IMR-90 (cell line): Measurements from ENCODE around the gene DUS1L. TPM values are rescaled to one million over a fixed set of nuclear protein-coding genes. Genes with fewer than 3 reads are reported as not detected.

Experiments used
- ATAC-seq: fragments of 200-7000 bp; cut with Tn5 transposase; 2 replicates; pipeline ENCODE4 v1.9.1; 2020; ENCODE audit warnings: low read depth, mild to moderate bottlenecking, moderate library complexity
- BruUV-seq: library from RNA; stranded (reverse); fragments of 400-500 nt; replicated peaks from 2 replicates; lab custom pipeline; 2021; lab: Mats Ljungman, UMichigan
- CTCF ChIA-PET: fragments of 300-600 bp; formaldehyde crosslinking; extraction: SDS; loops from one replicate; lab custom pipeline; 2021; ENCODE audit warnings: antibody characterized with exemption; lab: Yijun Ruan, JAX
- POLR2A ChIA-PET: fragments of 300-600 bp; sonication (Branson Sonifier 250); formaldehyde crosslinking; loops from one replicate; lab custom pipeline; 2022; ENCODE audit warnings: antibody characterized with exemption; ENCODE audit not compliant: unreplicated experiment; lab: Charles Lee
- DNase-seq: peaks from one replicate; pipeline ENCODE4 v3.0.0; 2013
- H2AFZ ChIP-seq: replicated peaks from 2 replicates; pipeline ENCODE3; 2013; ENCODE audit warnings: low read length, mild to moderate bottlenecking; ENCODE audit not compliant: poor library complexity
- H2AK5ac ChIP-seq: 2 replicates; pipeline ENCODE4 v1.6.1; 2013; ENCODE audit warnings: low read depth, low read length, inconsistent platforms
- H2AK9ac ChIP-seq: replicated peaks from 2 replicates; pipeline ENCODE3; 2013; ENCODE audit warnings: mild to moderate bottlenecking, low read depth, low read length, moderate library complexity; ENCODE audit not compliant: poor library complexity
- H2BK120ac ChIP-seq: 2 replicates; pipeline ENCODE4 v1.6.1; 2013; ENCODE audit warnings: low read depth, low read length, inconsistent platforms
- H2BK15ac ChIP-seq: 3 replicates; pipeline ENCODE4 v1.6.1; 2013; ENCODE audit warnings: low read depth, low read length, inconsistent platforms
- H2BK20ac ChIP-seq: 2 replicates; pipeline ENCODE4 v1.6.1; 2013; ENCODE audit warnings: low read depth, mild to moderate bottlenecking, inconsistent platforms, low read length, moderate library complexity
- H2BK5ac ChIP-seq: 2 replicates; pipeline ENCODE4 v1.6.1; 2013; ENCODE audit warnings: mild to moderate bottlenecking, low read depth, low read length, inconsistent platforms; ENCODE audit not compliant: poor library complexity, severe bottlenecking
- H3K14ac ChIP-seq: replicated peaks from 2 replicates; pipeline ENCODE4 v1.6.1; 2013; ENCODE audit warnings: low read depth, low read length, inconsistent platforms
- H3K18ac ChIP-seq: 2 replicates; pipeline ENCODE4 v1.6.1; 2013; ENCODE audit warnings: low read depth, low read length, control low read depth
- H3K23ac ChIP-seq: 2 replicates; pipeline ENCODE4 v1.6.1; 2013; ENCODE audit warnings: low read depth, low read length, inconsistent platforms
- H3K27ac ChIP-seq: 2 replicates; pipeline ENCODE4 v1.5.1; 2013; ENCODE audit warnings: mild to moderate bottlenecking, control low read depth, low read length; ENCODE audit not compliant: insufficient read depth
- H3K27me3 ChIP-seq: 2 replicates; pipeline ENCODE4 v1.6.1; 2013; ENCODE audit warnings: low read length; ENCODE audit not compliant: control insufficient read depth, insufficient read depth
- H3K36me3 ChIP-seq: 2 replicates; pipeline ENCODE4 v1.6.1; 2013; ENCODE audit warnings: low read length, mixed read lengths; ENCODE audit not compliant: control insufficient read depth, insufficient read depth
- H3K4ac ChIP-seq: 2 replicates; pipeline ENCODE4 v1.6.1; 2013; ENCODE audit warnings: low read depth, low read length, inconsistent platforms
- H3K4me1 ChIP-seq: 2 replicates; pipeline ENCODE4 v1.6.1; 2013; ENCODE audit warnings: low read length, mixed read lengths; ENCODE audit not compliant: control insufficient read depth, insufficient read depth
- H3K4me2 ChIP-seq: 2 replicates; pipeline ENCODE4 v1.6.1; 2013; ENCODE audit warnings: low read depth, mild to moderate bottlenecking, control low read depth, low read length, moderate library complexity
- H3K4me3 ChIP-seq: 2 replicates; pipeline ENCODE4 v1.5.1; 2013; ENCODE audit warnings: low read depth, mild to moderate bottlenecking, control low read depth, low read length, moderate library complexity; ENCODE audit not compliant: insufficient read depth
- H3K56ac ChIP-seq: 2 replicates; pipeline ENCODE4 v1.6.1; 2013; ENCODE audit warnings: low read length, inconsistent platforms; ENCODE audit not compliant: insufficient read depth; ENCODE audit errors: extremely low read depth
- H3K79me1 ChIP-seq, 2 experiments: 2 replicates each; pipeline ENCODE4 v1.6.1; 2013; ENCODE audit warnings: low read length in 2 of 2, inconsistent platforms in 1 of 2, low read depth in 1 of 2
- H3K9ac ChIP-seq: 2 replicates; pipeline ENCODE4 v1.6.1; 2013; ENCODE audit warnings: low read depth, low read length, control low read depth
- H3K9me1 ChIP-seq: 2 replicates; pipeline ENCODE4 v1.6.1; 2013; ENCODE audit warnings: low read length, inconsistent platforms; ENCODE audit not compliant: insufficient read depth
- H3K9me3 ChIP-seq: 2 replicates; pipeline ENCODE4 v1.6.1; 2013; ENCODE audit warnings: low read length; ENCODE audit not compliant: control insufficient read depth, insufficient read depth
- H4K20me1 ChIP-seq: 2 replicates; pipeline ENCODE4 v1.6.1; 2013; ENCODE audit warnings: low read length, inconsistent platforms; ENCODE audit not compliant: insufficient read depth
- H4K5ac ChIP-seq: 2 replicates; pipeline ENCODE4 v1.6.1; 2013; ENCODE audit warnings: mild to moderate bottlenecking, low read depth, low read length, control low read depth
- H4K8ac ChIP-seq, 2 experiments: 2 replicates each; pipeline ENCODE4 v1.6.1; 2013; ENCODE audit warnings: low read depth in 2 of 2, low read length in 2 of 2, control low read depth in 1 of 2, inconsistent platforms in 1 of 2
- H4K91ac ChIP-seq: 2 replicates; pipeline ENCODE4 v1.6.1; 2013; ENCODE audit warnings: low read depth, low read length, inconsistent platforms; ENCODE audit not compliant: insufficient read depth
- MAFK ChIP-seq: IDR thresholded peaks from 2 replicates; pipeline ENCODE4 v1.6.1; 2012; ENCODE audit warnings: low read depth, low read length, improper control_type of control experiment
- MXI1 ChIP-seq: IDR thresholded peaks from 2 replicates; pipeline ENCODE4 v1.6.1; 2012; ENCODE audit warnings: low read depth, mild to moderate bottlenecking, low read length, moderate library complexity, borderline replicate concordance
- POLR2A ChIP-seq: IDR thresholded peaks from 2 replicates; pipeline ENCODE4 v1.6.1; 2012; ENCODE audit warnings: mild to moderate bottlenecking, low read depth, low read length
- RAD21 ChIP-seq: IDR thresholded peaks from 2 replicates; pipeline ENCODE4 v1.6.1; 2012; ENCODE audit warnings: low read length, improper control_type of control experiment
- RFX5 ChIP-seq: IDR thresholded peaks from 2 replicates; pipeline ENCODE4 v1.8.0; 2012; ENCODE audit warnings: low read depth, mild to moderate bottlenecking, low read length, moderate library complexity
- SMC3 ChIP-seq: fragments of 150-350 bp; IDR thresholded peaks from 2 replicates; pipeline ENCODE4 v1.6.1; 2016; ENCODE audit warnings: low read depth, mild to moderate bottlenecking, antibody characterized with exemption, low read length, moderate library complexity
- dilution Hi-C: fragments of 300-500 bp; cut with HindIII; formaldehyde crosslinking; loops from one replicate; pipeline ENCODE4 v1.14.3; 2018; ENCODE audit warnings: low sequenced_read_pairs; ENCODE audit not compliant: unreplicated experiment
- in situ Hi-C: fragments of 300-500 bp; cut with MboI; formaldehyde crosslinking; loops from 3 replicates; pipeline ENCODE4 v1.14.3; 2019; ENCODE audit warnings: low sequenced_read_pairs, inconsistent platforms, mixed read lengths
- intact Hi-C: fragments of 100-400 bp; cut with micrococcal nuclease; formaldehyde crosslinking; loops from 2 replicates; pipeline ENCODE4 v1.10.0; 2022
- polyA plus RNA-seq, 3 experiments: library from polyadenylated mRNA; depleted of rRNA; stranded (reverse); fragments of >200 nt; gene quantifications; 2 replicates each; pipeline ENCODE4 v1.2.3, GENCODE V29; 2012; ENCODE audit warnings: low replicate concordance in 1 of 3
- total RNA-seq: library from RNA; depleted of rRNA; stranded (reverse); fragments of >200 nt; gene quantifications from 2 replicates; pipeline ENCODE4 v1.2.3, GENCODE V29; 2012
- TF ChIP-seq, protein P1 (sequence below): fragments of 150-350 bp; IDR thresholded peaks from 2 replicates; pipeline ENCODE4 v1.6.1; 2017; ENCODE audit warnings: mild to moderate bottlenecking, antibody characterized with exemption, low read length, low read depth
- TF ChIP-seq, protein P2 (sequence below): fragments of 150-350 bp; IDR thresholded peaks from 2 replicates; pipeline ENCODE4 v1.6.1; 2016; ENCODE audit warnings: low read depth, mild to moderate bottlenecking, low read length, moderate library complexity, borderline replicate concordance

Gene DUS1L
- total and polyA plus RNA-seq, 2 of the 4 experiments (the other 2 are of a cell fraction) = 29.0 to 76.9 TPM

DNA sequence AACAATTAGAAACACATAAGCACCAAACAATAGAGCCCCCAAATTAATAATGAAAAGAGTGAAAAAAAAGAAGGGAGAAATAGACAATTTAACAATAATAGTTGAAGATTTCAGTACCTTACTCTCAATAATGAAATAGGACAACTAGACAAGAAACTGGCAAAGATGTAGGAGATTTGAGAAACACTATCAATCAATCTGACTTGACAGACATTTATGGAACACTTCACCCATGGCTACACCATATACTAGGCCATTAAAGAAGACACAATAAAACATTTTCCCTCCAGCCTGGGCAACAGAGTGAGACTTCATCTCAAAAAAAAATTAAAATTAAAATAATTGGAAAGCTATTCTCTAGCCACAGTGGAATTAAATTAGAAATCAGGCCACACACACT is 5.0 kb upstream of the DUS1L start:
- Histone ChIP-seq H3K56ac (no peak overlapping the region), H3K14ac (no peak overlapping the region), H3K4me2 (no peak overlapping the region), H3K27ac (no peak overlapping the region), H3K4me3 (no peak overlapping the region), H3K9ac (no peak overlapping the region), H3K4me1 (peaks cover 5% of the 10 kb centered on the region), H4K8ac (no peak overlapping the region), H2BK120ac (no peak overlapping the region), H2AFZ (no peak overlapping the region), H3K27me3 (no peaks in the 10 kb centered on the region), H2BK15ac (no peak overlapping the region), H2AK9ac (no peak overlapping the region), H2BK20ac (no peak overlapping the region), H3K18ac (no peak overlapping the region), H3K4ac (no peak overlapping the region), H4K5ac (no peak overlapping the region), H3K79me1 (peaks cover 0 to 10% of the 10 kb centered on the region in 2 experiments; a peak in 3 of 4 replicates), H3K9me1 (no peaks in the 10 kb centered on the region; the same call in 1 of the 2 replicates), H4K20me1 (no peaks in the 10 kb centered on the region), H3K9me3 (no peaks in the 10 kb centered on the region), H4K91ac (no peak overlapping the region), H2BK5ac (no peak overlapping the region), H3K23ac (no peak overlapping the region), H2AK5ac (no peak overlapping the region), H3K36me3 (no peaks in the 10 kb centered on the region)
- DNase-seq = no peak
- TF ChIP-seq, protein P1, sequence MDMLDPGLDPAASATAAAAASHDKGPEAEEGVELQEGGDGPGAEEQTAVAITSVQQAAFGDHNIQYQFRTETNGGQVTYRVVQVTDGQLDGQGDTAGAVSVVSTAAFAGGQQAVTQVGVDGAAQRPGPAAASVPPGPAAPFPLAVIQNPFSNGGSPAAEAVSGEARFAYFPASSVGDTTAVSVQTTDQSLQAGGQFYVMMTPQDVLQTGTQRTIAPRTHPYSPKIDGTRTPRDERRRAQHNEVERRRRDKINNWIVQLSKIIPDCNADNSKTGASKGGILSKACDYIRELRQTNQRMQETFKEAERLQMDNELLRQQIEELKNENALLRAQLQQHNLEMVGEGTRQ = no peak
- TF ChIP-seq SMC3 (no peak), RAD21 (no peak), MAFK (no peak), POLR2A (no peak), RFX5 (no peak), MXI1 (no peak)
- TF ChIP-seq, protein P2, sequence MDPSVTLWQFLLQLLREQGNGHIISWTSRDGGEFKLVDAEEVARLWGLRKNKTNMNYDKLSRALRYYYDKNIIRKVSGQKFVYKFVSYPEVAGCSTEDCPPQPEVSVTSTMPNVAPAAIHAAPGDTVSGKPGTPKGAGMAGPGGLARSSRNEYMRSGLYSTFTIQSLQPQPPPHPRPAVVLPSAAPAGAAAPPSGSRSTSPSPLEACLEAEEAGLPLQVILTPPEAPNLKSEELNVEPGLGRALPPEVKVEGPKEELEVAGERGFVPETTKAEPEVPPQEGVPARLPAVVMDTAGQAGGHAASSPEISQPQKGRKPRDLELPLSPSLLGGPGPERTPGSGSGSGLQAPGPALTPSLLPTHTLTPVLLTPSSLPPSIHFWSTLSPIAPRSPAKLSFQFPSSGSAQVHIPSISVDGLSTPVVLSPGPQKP = no peak
- intact Hi-C loops (no loop called here), in situ Hi-C loops (no loop called here), dilution Hi-C loops (no loop called here)
- ChIA-PET CTCF (no interaction called here), POLR2A (no interaction called here)
- ATAC-seq = no peak
- BruUV-seq = no TSS peak
